HepG2 (cell line): ENCODE data around the gene FRMD6. TPM values are rescaled to one million over a fixed set of nuclear protein-coding genes. Genes with fewer than 3 reads are reported as not detected.

Source experiments
- ATAC-seq: fragments of 200-7000 bp; cut with Tn5 transposase; 3 replicates; pipeline ENCODE4 v1.9.1; 2020; ENCODE audit warnings: mild to moderate bottlenecking, moderate library complexity
- BruUV-seq: library from RNA; stranded (reverse); fragments of 400-500 nt; replicated peaks from 2 replicates; lab custom pipeline; 2021; lab: Mats Ljungman, UMichigan
- CTCF ChIA-PET: fragments of 300-600 bp; formaldehyde crosslinking; extraction: SDS; loops from one replicate; lab custom pipeline; 2021; ENCODE audit warnings: low total read pairs, inconsistent platforms, low intra/inter-chr PET ratio; lab: Yijun Ruan, JAX
- POLR2A ChIA-PET: fragments of 350-600 bp; sonication (Branson Sonifier 250); formaldehyde crosslinking; loops from one replicate; lab custom pipeline; 2020; ENCODE audit warnings: antibody characterized with exemption, inconsistent platforms; lab: Yijun Ruan, JAX
- DNase-seq: peaks from one replicate; pipeline ENCODE4 v3.0.0-alpha.2; 2015; ENCODE audit warnings: low spot score
- FAIRE-seq: peaks from 3 replicates; lab custom pipeline; 2011; peaks lifted over from hg19 to GRCh38; lab: Jason Lieb, UNC
- H2AFZ ChIP-seq: one replicate; pipeline ENCODE4 v1.6.1; 2011; ENCODE audit warnings: low read length, inconsistent platforms
- H3K27ac ChIP-seq: fragments of 300-600 bp; 3 replicates; pipeline ENCODE4 v1.8.0; 2011; ENCODE audit warnings: mixed run types, mild to moderate bottlenecking, mixed read lengths, low read length, inconsistent platforms; ENCODE audit not compliant: insufficient read depth; ENCODE audit errors: extremely low read length
- H3K27me3 ChIP-seq, 2 experiments: fragments of 200-600 bp in 1 of 2; 2 replicates in 1 of 2; 3 replicates in 1 of 2; pipeline versions ENCODE4 v1.6.0 to v1.8.0; 2011; ENCODE audit warnings: low read length in 2 of 2, mild to moderate bottlenecking in 2 of 2, moderate library complexity in 2 of 2, inconsistent platforms in 1 of 2; ENCODE audit not compliant: insufficient read depth in 2 of 2, control insufficient read depth in 1 of 2
- H3K36me3 ChIP-seq, 2 experiments: fragments of 200-600 bp in 1 of 2; replicated peaks in 1 of 2; 2 replicates in 1 of 2; 3 replicates in 1 of 2; pipeline versions ENCODE4 v1.5.1 to v1.8.0; 2011; ENCODE audit warnings: low read length in 2 of 2, inconsistent platforms in 1 of 2; ENCODE audit not compliant: insufficient read depth in 2 of 2, control insufficient read depth in 1 of 2
- H3K4me1 ChIP-seq: 2 replicates; pipeline ENCODE4 v1.5.1; 2012; ENCODE audit warnings: low read length, inconsistent platforms; ENCODE audit not compliant: insufficient read depth
- H3K4me2 ChIP-seq: 2 replicates; pipeline ENCODE4 v1.6.0; 2011; ENCODE audit warnings: low read depth, low read length, inconsistent platforms
- H3K4me3 ChIP-seq, 3 experiments: fragments of 200-600 bp in 1 of 3; sonication (generic), shearing (Covaris generic) in 1 of 3; replicated peaks in 1 of 3; 2 replicates each; pipeline ENCODE4 v1.5.1; 2011 to 2016; ENCODE audit warnings: low read length in 3 of 3, inconsistent platforms in 2 of 3, low read depth in 2 of 3, mild to moderate bottlenecking in 2 of 3, control low read depth in 1 of 3, mixed read lengths in 1 of 3; ENCODE audit not compliant: insufficient read depth in 1 of 3
- H3K79me2 ChIP-seq: one replicate; pipeline ENCODE4 v1.6.1; 2011; ENCODE audit warnings: low read length, inconsistent platforms; ENCODE audit not compliant: insufficient read depth
- H3K9ac ChIP-seq: 2 replicates; pipeline ENCODE4 v1.6.0; 2011; ENCODE audit warnings: mild to moderate bottlenecking, low read depth, low read length, inconsistent platforms; ENCODE audit not compliant: insufficient read depth
- H3K9me3 ChIP-seq: 2 replicates; pipeline ENCODE4 v1.5.1; 2012; ENCODE audit warnings: mild to moderate bottlenecking, low read length
- H4K20me1 ChIP-seq: 2 replicates; pipeline ENCODE4 v1.6.0; 2011; ENCODE audit warnings: inconsistent platforms, mild to moderate bottlenecking, low read length, moderate library complexity; ENCODE audit not compliant: insufficient read depth
- AHR ChIP-seq: IDR thresholded peaks from 2 replicates; pipeline ENCODE4 v1.6.1; 2018; ENCODE audit warnings: missing genetic modification reagents, missing compliant biosample characterization
- DNMT1 ChIP-seq: sonication (generic); formaldehyde crosslinking; IDR thresholded peaks from 2 replicates; pipeline ENCODE4 v1.5.1; 2020; ENCODE audit warnings: mild to moderate bottlenecking, missing genetic modification reagents
- GFI1 ChIP-seq: sonication (generic); formaldehyde crosslinking; IDR thresholded peaks from 2 replicates; pipeline ENCODE4 v1.5.0; 2020; ENCODE audit warnings: missing genetic modification reagents, mild to moderate bottlenecking, borderline replicate concordance
- HES4 ChIP-seq: sonication (generic); formaldehyde crosslinking; IDR thresholded peaks from 2 replicates; pipeline ENCODE4 v1.9.0; 2021; ENCODE audit warnings: mild to moderate bottlenecking, missing genetic modification reagents, borderline replicate concordance
- HNRNPUL1 ChIP-seq: fragments of 200-400 bp; formaldehyde crosslinking; IDR thresholded peaks from 2 replicates; pipeline ENCODE4 v1.6.1; 2017; ENCODE audit warnings: low read depth, mild to moderate bottlenecking, low read length, moderate library complexity
- JUND ChIP-seq: sonication (generic); formaldehyde crosslinking; IDR thresholded peaks from 2 replicates; pipeline ENCODE4 v1.8.0; 2022; ENCODE audit warnings: mild to moderate bottlenecking, missing genetic modification reagents
- MAFF ChIP-seq: IDR thresholded peaks from 2 replicates; pipeline ENCODE4 v1.6.1; 2011; ENCODE audit warnings: low read depth, low read length, improper control_type of control experiment
- NPAS2 ChIP-seq: sonication (generic); formaldehyde crosslinking; IDR thresholded peaks from 2 replicates; pipeline ENCODE4 v1.8.0; 2022; ENCODE audit warnings: mild to moderate bottlenecking, missing genetic modification reagents, borderline replicate concordance
- RFX1 ChIP-seq: fragments of 450-650 bp; IDR thresholded peaks from 2 replicates; pipeline ENCODE4 v1.6.1; 2017
- SSRP1 ChIP-seq: IDR thresholded peaks from 2 replicates; pipeline ENCODE4 v1.6.1; 2016; ENCODE audit warnings: control low read depth
- TGIF2 ChIP-seq: IDR thresholded peaks from 2 replicates; pipeline ENCODE4 v1.6.1; 2016; ENCODE audit warnings: control low read depth, missing compliant biosample characterization
- ZNF282 ChIP-seq: fragments of 450-650 bp; IDR thresholded peaks from 2 replicates; pipeline ENCODE4 v1.6.1; 2018; ENCODE audit not compliant: partially characterized antibody
- ZNF3 ChIP-seq: IDR thresholded peaks from 2 replicates; pipeline ENCODE4 v1.7.0; 2017; ENCODE audit warnings: inconsistent platforms
- ZNF546 ChIP-seq: sonication (generic); formaldehyde crosslinking; conservative IDR thresholded peaks from 2 replicates; pipeline ENCODE4 v1.8.1; 2023; ENCODE audit warnings: mild to moderate bottlenecking, missing genetic modification reagents
- ZNF552 ChIP-seq: sonication (generic); formaldehyde crosslinking; IDR thresholded peaks from 2 replicates; pipeline ENCODE4 v1.9.0; 2022; ENCODE audit warnings: missing genetic modification reagents, mild to moderate bottlenecking, borderline replicate concordance
- ZNF616 ChIP-seq: sonication (generic); formaldehyde crosslinking; IDR thresholded peaks from 2 replicates; pipeline ENCODE4 v1.5.0; 2020; ENCODE audit warnings: low read depth, mild to moderate bottlenecking, missing genetic modification reagents
- ZNF749 ChIP-seq: sonication (generic); formaldehyde crosslinking; IDR thresholded peaks from 2 replicates; pipeline ENCODE4 v1.8.0; 2022; ENCODE audit warnings: mild to moderate bottlenecking, missing genetic modification reagents, moderate library complexity, borderline replicate concordance
- WGBS: methylation state at CpG from one replicate; pipeline ENCODE4 v1.1.6; 2017; ENCODE audit warnings: low lambda C conversion rate; 5-methylcytosine and 5-hydroxymethylcytosine counted together
- in situ Hi-C: cut with HindIII; loops from 2 replicates; pipeline ENCODE4 v1.10.0; 2017; ENCODE audit warnings: low pct_unique_long_range_greater_than_20kb; ENCODE audit not compliant: extremely low pct_ligation_motif_present
- intact Hi-C: fragments of 100-400 bp; cut with micrococcal nuclease; formaldehyde crosslinking; loops from one replicate; pipeline ENCODE4 v1.10.0; 2022; ENCODE audit not compliant: unreplicated experiment
- polyA plus RNA-seq, 8 experiments: library from polyadenylated mRNA; depleted of rRNA in 3 of 8; stranded (reverse) in 7 of 8; unstranded in 1 of 8; fragments of >200 nt; fragmentation: Illumina TruSeq in 4 of 8; extraction: Trizol in 4 of 8; gene quantifications; 2 replicates each; pipeline versions ENCODE4 v1.2.1 to v1.2.3, GENCODE V29; 2011 to 2016; ENCODE audit warnings: low read depth in 4 of 8, missing spikeins in 1 of 8, mixed read lengths in 1 of 8; ENCODE audit not compliant: insufficient read depth in 1 of 8
- total RNA-seq, 5 experiments: library from RNA; depleted of rRNA; stranded (reverse); fragments of >200 nt; fragmentation: Illumina TruSeq; extraction: Trizol; gene quantifications; 2 replicates each; pipeline ENCODE4 v1.2.3, GENCODE V29; 2016; ENCODE audit warnings: low read depth in 1 of 5
- TF ChIP-seq, protein P1 (sequence below): sonication (generic); formaldehyde crosslinking; IDR thresholded peaks from 2 replicates; pipeline ENCODE4; 2020; ENCODE audit warnings: missing genetic modification reagents, mild to moderate bottlenecking, borderline replicate concordance
- TF ChIP-seq, protein P2 (sequence below): sonication (generic); formaldehyde crosslinking; IDR thresholded peaks from 2 replicates; pipeline ENCODE4 v1.4.0; 2020; ENCODE audit warnings: missing genetic modification reagents
- TF ChIP-seq, protein P3 (sequence below): sonication (generic); formaldehyde crosslinking; conservative IDR thresholded peaks from 2 replicates; pipeline ENCODE4 v1.8.0; 2022; ENCODE audit warnings: missing genetic modification reagents

Gene FRMD6
- total and polyA plus RNA-seq, 2 of the 13 experiments (the other 11 are each of a cell fraction or from before 2014, with no cell fraction given): 2.4 to 5.4 TPM

DNA sequence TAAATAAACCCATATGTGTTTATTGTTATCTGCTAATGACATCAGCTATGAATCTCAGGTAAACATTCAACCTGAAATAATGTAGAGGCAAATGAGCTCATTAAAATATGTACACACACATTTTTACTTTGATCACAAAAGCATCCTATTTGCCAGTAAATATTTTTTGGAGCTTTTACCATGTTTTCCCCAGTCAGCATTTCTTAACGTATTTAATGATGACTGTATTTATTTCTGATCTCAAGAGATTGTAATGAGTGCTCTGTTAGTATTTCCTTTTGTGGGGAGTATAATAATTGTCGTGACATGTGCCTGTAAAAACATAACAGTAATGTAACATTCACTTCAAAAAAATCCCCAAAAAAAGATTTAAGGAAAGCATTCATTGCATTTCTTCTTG, 52.1 kb downstream of the FRMD6 start (continued):
- TF ChIP-seq ZNF546 (CRISPR knock-in tag) (no peak), NPAS2 (CRISPR knock-in tag) (no peak), AHR (CRISPR knock-in tag) (no peak), ZNF552 (CRISPR knock-in tag) (no peak), MAFF (peak; percentile 92)
- TF ChIP-seq, all 625 proteins: peak for 2

GRCh38 chr14:51704545-51704944, 52.8 kb downstream of the FRMD6 start:
- Histone ChIP-seq H3K79me2 (no peaks in the 10 kb centered on the region), H3K36me3 (peaks cover 0 to 2% of the 10 kb centered on the region in 2 experiments; a peak in 3 of 5 replicates), H3K9ac (no peak overlapping the region), H3K27me3 (no peaks in the 10 kb centered on the region), H2AFZ (no peak overlapping the region), H3K4me2 (no peak overlapping the region), H4K20me1 (no peaks in the 10 kb centered on the region), H3K4me3 (no peak overlapping the region), H3K4me1 (peaks cover 16% of the 10 kb centered on the region), H3K9me3 (no peaks in the 10 kb centered on the region), H3K27ac (no peak overlapping the region)
- FAIRE-seq (no peak), DNase-seq (no peak), ATAC-seq (no peak)
- in situ Hi-C loops: no loop called here
- WGBS: 77% methylated on average over 3 of the region's 3 CpGs
- CTCF ChIA-PET: no interaction called here
- POLR2A ChIA-PET: no interaction called here
- BruUV-seq: no TSS peak
- intact Hi-C loops: no loop called here
- no peak for TF ChIP-seq ZNF282
- no peak for TF ChIP-seq JUND
- TF ChIP-seq ZNF749: no peak
- TF ChIP-seq, protein P1, sequence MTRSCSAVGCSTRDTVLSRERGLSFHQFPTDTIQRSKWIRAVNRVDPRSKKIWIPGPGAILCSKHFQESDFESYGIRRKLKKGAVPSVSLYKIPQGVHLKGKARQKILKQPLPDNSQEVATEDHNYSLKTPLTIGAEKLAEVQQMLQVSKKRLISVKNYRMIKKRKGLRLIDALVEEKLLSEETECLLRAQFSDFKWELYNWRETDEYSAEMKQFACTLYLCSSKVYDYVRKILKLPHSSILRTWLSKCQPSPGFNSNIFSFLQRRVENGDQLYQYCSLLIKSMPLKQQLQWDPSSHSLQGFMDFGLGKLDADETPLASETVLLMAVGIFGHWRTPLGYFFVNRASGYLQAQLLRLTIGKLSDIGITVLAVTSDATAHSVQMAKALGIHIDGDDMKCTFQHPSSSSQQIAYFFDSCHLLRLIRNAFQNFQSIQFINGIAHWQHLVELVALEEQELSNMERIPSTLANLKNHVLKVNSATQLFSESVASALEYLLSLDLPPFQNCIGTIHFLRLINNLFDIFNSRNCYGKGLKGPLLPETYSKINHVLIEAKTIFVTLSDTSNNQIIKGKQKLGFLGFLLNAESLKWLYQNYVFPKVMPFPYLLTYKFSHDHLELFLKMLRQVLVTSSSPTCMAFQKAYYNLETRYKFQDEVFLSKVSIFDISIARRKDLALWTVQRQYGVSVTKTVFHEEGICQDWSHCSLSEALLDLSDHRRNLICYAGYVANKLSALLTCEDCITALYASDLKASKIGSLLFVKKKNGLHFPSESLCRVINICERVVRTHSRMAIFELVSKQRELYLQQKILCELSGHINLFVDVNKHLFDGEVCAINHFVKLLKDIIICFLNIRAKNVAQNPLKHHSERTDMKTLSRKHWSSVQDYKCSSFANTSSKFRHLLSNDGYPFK (CRISPR knock-in tag): no peak
- TF ChIP-seq DNMT1 (CRISPR knock-in tag): no peak
- TF ChIP-seq HNRNPUL1: no peak
- no peak for TF ChIP-seq TGIF2
- TF ChIP-seq ZNF3 (CRISPR knock-in tag): no peak
- TF ChIP-seq GFI1 (CRISPR knock-in tag): no peak
- no peak for TF ChIP-seq HES4 (CRISPR knock-in tag)
- TF ChIP-seq ZNF616 (CRISPR knock-in tag): no peak
- TF ChIP-seq SSRP1 (CRISPR knock-in tag): no peak
- TF ChIP-seq RFX1: no peak
- TF ChIP-seq, protein P2, sequence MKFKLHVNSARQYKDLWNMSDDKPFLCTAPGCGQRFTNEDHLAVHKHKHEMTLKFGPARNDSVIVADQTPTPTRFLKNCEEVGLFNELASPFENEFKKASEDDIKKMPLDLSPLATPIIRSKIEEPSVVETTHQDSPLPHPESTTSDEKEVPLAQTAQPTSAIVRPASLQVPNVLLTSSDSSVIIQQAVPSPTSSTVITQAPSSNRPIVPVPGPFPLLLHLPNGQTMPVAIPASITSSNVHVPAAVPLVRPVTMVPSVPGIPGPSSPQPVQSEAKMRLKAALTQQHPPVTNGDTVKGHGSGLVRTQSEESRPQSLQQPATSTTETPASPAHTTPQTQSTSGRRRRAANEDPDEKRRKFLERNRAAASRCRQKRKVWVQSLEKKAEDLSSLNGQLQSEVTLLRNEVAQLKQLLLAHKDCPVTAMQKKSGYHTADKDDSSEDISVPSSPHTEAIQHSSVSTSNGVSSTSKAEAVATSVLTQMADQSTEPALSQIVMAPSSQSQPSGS (CRISPR knock-in tag): no peak
- TF ChIP-seq, protein P3, sequence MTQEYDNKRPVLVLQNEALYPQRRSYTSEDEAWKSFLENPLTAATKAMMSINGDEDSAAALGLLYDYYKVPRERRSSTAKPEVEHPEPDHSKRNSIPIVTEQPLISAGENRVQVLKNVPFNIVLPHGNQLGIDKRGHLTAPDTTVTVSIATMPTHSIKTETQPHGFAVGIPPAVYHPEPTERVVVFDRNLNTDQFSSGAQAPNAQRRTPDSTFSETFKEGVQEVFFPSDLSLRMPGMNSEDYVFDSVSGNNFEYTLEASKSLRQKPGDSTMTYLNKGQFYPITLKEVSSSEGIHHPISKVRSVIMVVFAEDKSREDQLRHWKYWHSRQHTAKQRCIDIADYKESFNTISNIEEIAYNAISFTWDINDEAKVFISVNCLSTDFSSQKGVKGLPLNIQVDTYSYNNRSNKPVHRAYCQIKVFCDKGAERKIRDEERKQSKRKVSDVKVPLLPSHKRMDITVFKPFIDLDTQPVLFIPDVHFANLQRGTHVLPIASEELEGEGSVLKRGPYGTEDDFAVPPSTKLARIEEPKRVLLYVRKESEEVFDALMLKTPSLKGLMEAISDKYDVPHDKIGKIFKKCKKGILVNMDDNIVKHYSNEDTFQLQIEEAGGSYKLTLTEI (CRISPR knock-in tag): no peak
